ENCODE measurements around the gene FGFR3.
A peak's percentile ranks its signal among the peaks of the same experiment; 100 is the strongest.

Gene FGFR3

GRCh38 chr4:1746919-1747602 lies 46.0 kb upstream of the FGFR3 start:
- no peak for TF ChIP-seq CTCF (conservative IDR thresholded peaks at IDR 0.05)
- no peak overlapping the region for H3K27ac ChIP-seq

DNA sequence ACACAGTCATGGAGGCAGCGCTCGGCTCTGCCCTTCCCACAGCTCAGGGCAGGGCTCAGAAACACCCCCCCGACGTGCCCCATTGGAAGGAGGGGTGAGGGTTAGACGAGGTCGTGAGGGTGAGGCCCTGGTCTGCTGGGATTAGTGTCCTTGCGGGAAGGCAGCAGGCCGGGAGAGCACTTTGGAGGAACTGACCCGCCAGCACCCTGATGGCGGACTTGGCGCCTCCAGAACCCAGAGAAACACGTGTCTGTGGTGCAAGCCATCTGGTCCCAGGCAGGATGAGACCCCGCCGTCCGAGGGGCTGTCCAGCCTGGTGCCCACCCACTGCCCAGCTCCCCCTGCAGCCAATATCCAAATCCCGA lies 45.5 kb upstream of the FGFR3 start:
- no peak overlapping the region for H3K27ac ChIP-seq
- TF ChIP-seq CTCF (conservative IDR thresholded peaks at IDR 0.05), result no peak

- H3K27ac ChIP-seq, result no peak overlapping the region
- TF ChIP-seq CTCF (conservative IDR thresholded peaks at IDR 0.05), result peak; percentile 82
These were observed 44.6 kb upstream of the FGFR3 start for GRCh38 chr4:1748465-1748995.

DNA sequence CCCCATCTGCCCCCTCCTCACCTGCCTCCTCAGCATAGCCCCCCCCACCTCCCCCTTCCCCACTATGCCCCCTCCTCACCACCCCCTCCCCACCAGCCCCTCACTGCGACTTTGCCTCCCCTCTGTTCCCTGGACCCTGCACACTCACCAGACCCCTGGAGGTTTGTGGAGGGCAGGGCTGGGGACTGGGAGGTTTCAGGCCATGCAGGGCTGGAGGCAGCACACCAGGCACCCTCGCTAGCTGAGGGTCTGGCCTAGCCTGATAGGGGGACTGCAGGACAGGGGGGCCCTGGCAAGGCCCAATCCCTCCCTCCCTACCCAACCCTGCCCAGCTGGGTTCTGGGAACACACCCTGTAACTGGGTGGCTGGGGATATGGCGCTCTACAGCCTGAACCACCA lies 43.7 kb upstream of the FGFR3 start:
- H3K27ac ChIP-seq, result no peak overlapping the region
- no peak for TF ChIP-seq CTCF (conservative IDR thresholded peaks at IDR 0.05)

- TF ChIP-seq CTCF (conservative IDR thresholded peaks at IDR 0.05), result no peak
- no peak overlapping the region for H3K27ac ChIP-seq
These were observed 43.3 kb upstream of the FGFR3 start for GRCh38 chr4:1749826-1750225.

GRCh38 chr4:1750381-1751154 lies 42.5 kb upstream of the FGFR3 start:
- no peak for TF ChIP-seq CTCF (conservative IDR thresholded peaks at IDR 0.05)
- no peak overlapping the region for H3K27ac ChIP-seq

DNA sequence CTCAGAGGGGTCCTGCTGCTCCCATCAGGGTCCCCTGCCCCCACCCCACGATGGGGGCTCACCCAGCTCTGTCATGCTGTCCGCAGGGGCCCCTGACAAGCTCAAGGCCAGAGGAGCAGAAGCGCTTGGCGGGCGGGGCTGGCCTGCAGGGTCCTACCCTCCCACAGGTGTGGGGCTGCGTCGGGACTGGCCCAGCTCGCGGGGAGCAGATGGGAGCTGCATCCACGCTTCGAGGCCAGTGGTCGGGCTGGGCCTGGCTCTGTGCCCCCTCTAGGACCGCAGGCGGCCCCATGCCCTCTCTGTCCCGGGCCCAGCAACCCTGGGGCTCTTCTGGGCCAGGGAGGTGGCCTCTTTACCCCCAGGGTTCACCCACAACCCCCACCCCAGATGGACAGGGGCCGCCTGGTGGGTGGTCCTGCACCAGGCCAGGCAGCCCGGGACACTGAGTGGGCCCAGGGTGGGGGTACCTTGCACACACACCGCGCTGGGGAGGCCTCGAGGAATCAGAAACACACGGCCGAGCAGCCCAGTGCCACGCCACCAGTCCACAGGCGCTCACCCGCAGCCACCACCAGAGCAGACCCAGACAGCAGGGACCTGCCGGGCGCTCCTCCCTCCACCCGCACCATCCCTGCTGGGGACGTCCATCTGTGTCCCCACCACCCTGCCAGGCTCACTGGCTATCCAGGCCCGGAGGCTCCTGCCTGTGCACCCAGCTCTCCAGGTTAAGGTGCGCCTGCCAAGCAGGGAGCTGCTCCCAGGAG lies 41.8 kb upstream of the FGFR3 start:
- H3K27ac ChIP-seq, result no peak overlapping the region
- TF ChIP-seq CTCF (conservative IDR thresholded peaks at IDR 0.05), result no peak

Measured in VCaP (cell line).